GM19438 (cell line): ENCODE measurements around the gene INSR.
"Not testable (repeated sequence)": the region's sequence is repeated elsewhere in the genome, so short reads cannot be mapped to it uniquely, and the experiment has no call there.

ENCODE experiments used
- ATAC-seq: cut with Tn5 transposase; IDR thresholded peaks from one replicate; pipeline ENCODE4 v1.9.1; 2021; ENCODE audit warnings: low read depth; ENCODE audit not compliant: unreplicated experiment

The INSR gene

GRCh38 chr19:7258840-7259395, 35.3 kb downstream of the INSR start:
- no peak for ATAC-seq

- no peak for ATAC-seq
These were observed 36.0 kb downstream of the INSR start for GRCh38 chr19:7258041-7258839.

- no peak for ATAC-seq
These were observed 36.8 kb downstream of the INSR start for GRCh38 chr19:7257148-7258040.

GRCh38 chr19:7255631-7256030, 38.6 kb downstream of the INSR start:
- no peak for ATAC-seq

GRCh38 chr19:7255119-7255518, 39.1 kb downstream of the INSR start:
- ATAC-seq: no peak

GRCh38 chr19:7254590-7254989, 39.6 kb downstream of the INSR start:
- ATAC-seq: no peak

GRCh38 chr19:7252364-7252763, 41.9 kb downstream of the INSR start:
- no peak for ATAC-seq

- ATAC-seq: no peak
These were observed 42.7 kb downstream of the INSR start for GRCh38 chr19:7251494-7251893.

- ATAC-seq: no peak
These were observed 43.3 kb downstream of the INSR start for GRCh38 chr19:7250951-7251350.

- ATAC-seq: no peak
These were observed 44.1 kb downstream of the INSR start for GRCh38 chr19:7250057-7250596.

- no peak for ATAC-seq
These were observed 47.1 kb downstream of the INSR start for GRCh38 chr19:7247155-7247554.

- ATAC-seq: no peak
These were observed 47.6 kb downstream of the INSR start for GRCh38 chr19:7246601-7247000.

- no peak for ATAC-seq
These were observed 51.5 kb downstream of the INSR start for GRCh38 chr19:7242601-7243258.

- no peak for ATAC-seq
These were observed 56.2 kb downstream of the INSR start for GRCh38 chr19:7238051-7238450.

GRCh38 chr19:7236153-7236552, 58.1 kb downstream of the INSR start:
- no peak for ATAC-seq

- ATAC-seq: no peak
These were observed 63.4 kb downstream of the INSR start for GRCh38 chr19:7230826-7231225.

GRCh38 chr19:7229735-7230134, 64.5 kb downstream of the INSR start:
- ATAC-seq: no peak

- ATAC-seq: no peak
These were observed 65.2 kb downstream of the INSR start for GRCh38 chr19:7228935-7229541.

GRCh38 chr19:7227735-7228134, 66.5 kb downstream of the INSR start:
- no peak for ATAC-seq

GRCh38 chr19:7227149-7227548, 67.1 kb downstream of the INSR start:
- ATAC-seq: not testable (repeated sequence)
